Measurements from ENCODE around the gene JARID2. TPM values are rescaled to one million over a fixed set of nuclear protein-coding genes. Genes with fewer than 3 reads are reported as not detected.

JARID2 gene
- total and polyA plus RNA-seq, 10 of the 15 experiments (the other 5 are each of a cell fraction or from before 2014, with no cell fraction given): 4.2 to 21.6 (median 11.7) TPM

GRCh38 chr6:15560713-15561112, 314.8 kb downstream of the JARID2 start:
- no peak overlapping the region for H2AFZ ChIP-seq (ENCODE audit: control insufficient read depth, low read depth, low read length)
- 91% methylated on average over 1 of the region's 1 CpG for WGBS (ENCODE audit: insufficient coverage, insufficient replicate concordance, low lambda C conversion rate, missing lambda C conversion rate)
- no TSS peak for BruUV-seq (replicated peaks)
- ChIA-PET POLR2A (no interaction called here), CTCF (no interaction called here), RAD21 (ENCODE audit: unreplicated experiment) (no interaction called here), SMC1A (ENCODE audit: uncharacterized antibody, unreplicated experiment) (interaction anchor here (0.8 kb wide), 1 partner anchor 471 kb away, joined by 3 read pairs; no protein-coding TSS in a partner anchor)
- no peak for ATAC-seq
- no peak overlapping the region for H3K27ac ChIP-seq (ENCODE audit: control insufficient read depth, insufficient read depth)
- no peak for FAIRE-seq
- no peak overlapping the region for H3K4me3 ChIP-seq
- no peak for DNase-seq (ENCODE audit: low read depth, low spot score)
- H4K20me1 ChIP-seq (ENCODE audit: control insufficient read depth, insufficient read depth): no peaks in the 10 kb centered on the region
- no peaks in the 10 kb centered on the region for H3K79me2 ChIP-seq (ENCODE audit: control insufficient read depth, insufficient read depth, low read length)
- no peak for TF ChIP-seq FOXM1 (IDR thresholded peaks at IDR 0.05; ENCODE audit: low read depth, low read length)
- TF ChIP-seq ZBTB4 (CRISPR knock-in tag; IDR thresholded peaks at IDR 0.05): no peak
- no peak for TF ChIP-seq PRDM15 (CRISPR knock-in tag; IDR thresholded peaks at IDR 0.05)
- TF ChIP-seq NR2C1 (IDR thresholded peaks at IDR 0.05): no peak
- no peak for TF ChIP-seq PML (IDR thresholded peaks at IDR 0.05; ENCODE audit: low read length)
- no peak for TF ChIP-seq SP1 (IDR thresholded peaks at IDR 0.05; ENCODE audit: low read depth, low read length)
- no peak for TF ChIP-seq NFYA (IDR thresholded peaks at IDR 0.05; ENCODE audit: borderline replicate concordance, low read depth, low read length)
- TF ChIP-seq ELK1 (IDR thresholded peaks at IDR 0.05; ENCODE audit: low read depth, low read length): no peak
- TF ChIP-seq POLR2AphosphoS2 (IDR thresholded peaks at IDR 0.05; ENCODE audit: low read depth, low read length): no peak
- TF ChIP-seq ATF7 (IDR thresholded peaks at IDR 0.05; ENCODE audit: low read depth): no peak
- no peak for TF ChIP-seq RAD51 (IDR thresholded peaks at IDR 0.05)
- TF ChIP-seq BHLHE40 (IDR thresholded peaks at IDR 0.05; ENCODE audit: borderline replicate concordance in 1 of 2, low read depth in 2 of 2, low read length in 1 of 2): no peak
- TF ChIP-seq EP300 (IDR thresholded peaks at IDR 0.05; ENCODE audit: borderline replicate concordance in 1 of 2, control insufficient read depth in 1 of 2, low read depth in 2 of 2, low read length in 2 of 2): no peak
- TF ChIP-seq RBBP5 (conservative IDR thresholded peaks at IDR 0.05): no peak
- no peaks in the 10 kb centered on the region; a peak in 1 of 4 replicates for H3K36me3 ChIP-seq (ENCODE audit: control insufficient read depth in 2 of 2, insufficient read depth in 2 of 2, low read length in 1 of 2)
- H3K27me3 ChIP-seq (replicated peaks in 1 of 2; ENCODE audit: control insufficient read depth in 2 of 2, insufficient read depth in 2 of 2, low read length in 1 of 2): no peaks in the 10 kb centered on the region
- in situ Hi-C loops (cut with MboI): no loop called here
- intact Hi-C loops (cut with micrococcal nuclease; ENCODE audit: unreplicated experiment): no loop called here
- no peaks in the 10 kb centered on the region for H3K4me1 ChIP-seq (ENCODE audit: control insufficient read depth, insufficient read depth, low read length)
- H3K9ac ChIP-seq (ENCODE audit: control insufficient read depth, insufficient read depth, low read length): no peak overlapping the region
- H3K4me2 ChIP-seq (ENCODE audit: control insufficient read depth, insufficient read depth): no peak overlapping the region
- no peaks in the 10 kb centered on the region for H3K9me3 ChIP-seq (replicated peaks; ENCODE audit: control insufficient read depth, insufficient read depth, low read length)
